ENCODE results near the gene PSG1.
"Not testable (repeated sequence)": the region's sequence is repeated elsewhere in the genome, so short reads cannot be mapped to it uniquely, and the experiment has no call there.

PSG1 gene

DNA sequence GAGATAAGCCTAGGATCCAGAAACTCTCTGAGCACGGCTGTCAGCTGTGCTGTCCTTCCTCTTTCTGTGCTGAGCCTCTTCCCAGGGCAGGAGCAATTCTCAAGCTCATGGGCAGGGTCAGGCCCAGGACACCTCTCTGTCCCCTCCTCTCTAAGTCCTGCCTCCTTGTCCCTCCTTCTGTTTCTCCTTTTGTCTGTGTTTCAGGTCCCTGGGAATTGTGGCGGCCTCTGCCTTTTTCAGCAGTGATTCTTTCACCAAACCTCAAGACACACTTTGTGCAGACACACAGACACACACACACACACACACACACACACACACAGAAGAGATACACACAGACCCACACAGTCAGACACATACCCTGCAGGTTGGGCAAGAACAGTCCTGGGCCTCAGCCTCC lies at the start of gene PSG1:
Gene PSG1, minus strand, starts transcription at position 101 of the 400 bp plus-strand sequence. CDS start 132 bp downstream, outside the sequence.
- DNase-seq (ENCODE audit: low read depth): no peak

DNA sequence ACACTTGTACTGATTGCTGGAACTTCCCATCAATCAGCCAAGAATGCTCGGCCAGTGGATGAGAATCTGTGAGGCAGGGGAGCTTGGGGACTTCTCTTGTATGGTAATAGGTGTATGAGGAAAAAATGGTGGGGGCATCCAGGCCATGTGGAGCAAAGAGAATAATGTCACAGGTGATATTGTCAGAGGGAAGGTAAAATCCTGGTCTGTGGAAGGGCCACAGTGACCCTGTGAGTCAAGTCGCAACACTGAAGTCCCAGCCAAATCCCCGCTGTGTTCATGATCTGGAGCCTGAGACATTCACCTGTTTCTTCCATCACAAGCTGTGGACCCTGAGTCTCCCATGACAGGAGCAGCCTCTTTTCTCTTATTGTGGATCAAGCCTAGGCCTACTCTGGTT lies 49.4 kb upstream of the PSG1 start:
- DNase-seq (ENCODE audit: low read depth): no peak

DNA sequence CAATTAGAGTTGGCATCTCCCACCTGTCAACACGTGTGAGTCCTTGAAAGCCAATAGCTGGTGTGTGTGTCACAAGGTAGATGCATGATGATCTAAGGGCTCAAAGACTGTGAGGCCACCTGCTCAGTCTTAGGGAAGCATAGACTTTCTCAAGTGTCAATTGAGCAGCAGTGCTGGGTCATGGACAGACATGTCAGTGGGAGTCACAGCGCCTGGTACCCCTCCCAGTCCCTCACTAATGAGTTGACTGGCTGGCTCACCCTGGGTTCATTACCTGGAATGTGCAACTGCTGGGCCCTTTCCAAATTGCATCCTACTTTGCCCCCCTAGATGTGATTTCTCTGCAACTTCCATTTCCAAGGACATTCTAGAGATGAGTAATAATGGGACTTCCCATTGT lies 47.3 kb upstream of the PSG1 start:
- DNase-seq (ENCODE audit: low read depth): no peak

DNA sequence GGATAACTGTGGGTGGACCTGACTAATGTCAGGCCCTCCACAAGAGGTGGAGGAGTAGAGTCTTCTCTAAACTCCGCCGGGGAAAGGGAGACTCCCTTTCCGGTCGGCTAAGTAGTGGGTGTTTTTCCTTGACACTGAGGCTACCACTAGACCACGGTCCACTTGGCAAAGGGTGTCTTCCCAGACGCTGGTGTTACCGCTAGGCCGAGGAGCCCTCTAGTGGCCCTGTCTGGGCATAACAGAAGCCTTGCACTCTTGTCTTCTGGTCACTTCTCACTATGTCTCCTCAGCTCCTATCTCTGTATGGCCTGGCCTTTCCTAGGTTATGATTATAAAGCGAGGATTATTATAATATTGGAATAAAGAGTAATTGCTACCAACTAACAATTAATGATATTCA lies 43.6 kb upstream of the PSG1 start:
- DNase-seq (ENCODE audit: low read depth): not testable (repeated sequence)

DNA sequence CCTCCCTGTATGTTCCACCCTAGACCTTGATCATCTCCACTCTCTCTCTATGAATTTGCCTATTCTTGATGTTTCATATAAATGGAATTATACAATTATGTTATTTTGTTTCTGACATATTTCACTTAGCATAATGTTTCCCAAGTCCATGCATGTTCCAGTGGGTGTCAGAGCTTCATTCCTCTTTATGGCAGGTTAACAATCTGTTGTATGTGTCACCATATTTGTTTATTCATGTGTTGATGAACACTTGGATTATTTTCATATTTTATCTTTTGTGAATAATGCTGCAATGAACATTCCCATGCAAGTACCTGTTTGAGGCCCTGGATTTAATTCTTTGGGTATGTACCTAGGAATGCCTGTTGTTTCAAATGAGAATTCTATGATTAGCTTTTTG lies 41.5 kb upstream of the PSG1 start:
- DNase-seq (ENCODE audit: low read depth): not testable (repeated sequence)

DNA sequence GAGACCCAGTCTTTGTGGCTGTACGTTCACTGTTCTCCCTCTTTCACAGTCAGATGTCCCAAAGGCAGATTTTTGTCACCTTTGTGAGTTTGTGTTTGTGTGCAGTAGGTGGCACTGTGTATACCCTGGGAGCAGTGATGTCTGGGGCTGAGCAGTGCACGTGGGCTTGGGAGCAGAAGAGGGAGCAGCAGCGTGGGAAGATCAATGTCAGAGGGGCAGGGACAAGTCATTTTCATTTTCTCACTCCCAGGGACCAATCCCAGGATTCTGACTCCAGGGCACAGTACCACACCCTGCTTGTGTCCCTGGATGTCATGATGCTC lies 40.2 kb upstream of the PSG1 start:
- DNase-seq (ENCODE audit: low read depth): no peak

DNA sequence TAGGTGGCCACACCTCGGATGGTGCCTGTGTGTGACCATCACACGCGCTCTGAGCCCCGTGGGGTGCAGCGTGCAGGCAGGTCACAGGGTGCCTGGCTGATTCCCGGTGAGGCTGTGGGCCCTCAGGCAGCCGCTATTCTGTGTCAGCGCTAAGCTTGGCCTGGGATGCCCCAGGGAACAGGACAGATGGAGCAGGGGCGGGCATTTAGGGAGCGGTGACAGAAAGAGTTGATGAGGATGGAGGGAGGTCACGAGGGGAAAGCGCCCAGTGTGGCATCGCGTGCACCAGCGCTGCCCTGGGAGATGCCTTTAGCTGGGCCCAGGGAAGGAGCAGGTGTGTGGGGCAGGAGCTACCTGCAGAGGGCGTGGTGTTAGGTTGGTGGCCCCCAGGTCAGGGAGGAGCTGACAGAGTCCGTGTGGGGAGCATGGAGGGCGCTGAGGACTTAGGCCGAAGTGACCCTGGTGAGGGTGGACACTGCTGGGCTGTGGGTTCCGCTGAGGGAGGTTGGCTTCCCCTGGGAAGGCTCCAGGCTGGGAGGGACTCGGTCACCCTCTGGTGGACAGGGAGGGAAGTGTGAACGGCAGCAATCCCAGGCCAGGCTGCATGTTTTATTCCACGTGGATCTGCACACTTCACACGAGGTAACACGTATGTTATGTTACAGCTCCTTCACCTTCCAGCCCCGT lies 39.7 kb upstream of the PSG1 start:
- DNase-seq (ENCODE audit: low read depth): not testable (repeated sequence)

DNA sequence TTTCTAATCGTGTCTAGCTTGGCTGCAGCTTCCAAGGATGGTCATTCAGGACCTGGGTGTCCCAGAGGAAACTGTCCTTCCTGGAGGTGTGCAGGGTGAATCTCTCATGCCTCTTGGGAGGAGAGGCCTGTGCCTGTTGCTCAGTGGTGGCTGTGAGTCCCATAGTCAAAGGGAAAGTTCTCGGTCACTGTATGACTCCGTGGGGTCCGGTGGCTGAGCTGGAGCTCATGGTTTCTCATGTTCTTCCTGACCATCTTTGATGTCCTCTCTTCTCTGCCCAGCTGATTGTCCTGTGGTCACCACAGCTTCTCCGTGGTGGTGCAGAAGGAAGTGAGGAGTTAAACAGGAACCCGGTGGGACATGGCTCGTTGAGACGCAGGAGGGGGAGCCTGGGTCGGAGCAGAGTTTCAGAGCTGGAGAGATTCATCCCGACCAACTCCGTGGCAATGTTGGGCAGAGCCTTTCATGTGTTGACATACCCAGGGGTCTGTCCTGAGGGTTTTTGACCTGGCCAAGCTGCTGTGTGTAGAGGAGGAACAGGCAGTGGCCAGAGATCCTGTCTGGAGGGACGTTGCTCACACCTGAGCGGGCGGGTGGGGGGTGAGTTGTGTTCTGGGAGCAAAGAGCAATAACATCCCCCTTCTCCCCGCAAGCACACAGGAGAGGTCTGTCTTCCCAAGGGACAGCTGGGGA lies 39.0 kb upstream of the PSG1 start:
- DNase-seq (ENCODE audit: low read depth): not testable (repeated sequence)

DNA sequence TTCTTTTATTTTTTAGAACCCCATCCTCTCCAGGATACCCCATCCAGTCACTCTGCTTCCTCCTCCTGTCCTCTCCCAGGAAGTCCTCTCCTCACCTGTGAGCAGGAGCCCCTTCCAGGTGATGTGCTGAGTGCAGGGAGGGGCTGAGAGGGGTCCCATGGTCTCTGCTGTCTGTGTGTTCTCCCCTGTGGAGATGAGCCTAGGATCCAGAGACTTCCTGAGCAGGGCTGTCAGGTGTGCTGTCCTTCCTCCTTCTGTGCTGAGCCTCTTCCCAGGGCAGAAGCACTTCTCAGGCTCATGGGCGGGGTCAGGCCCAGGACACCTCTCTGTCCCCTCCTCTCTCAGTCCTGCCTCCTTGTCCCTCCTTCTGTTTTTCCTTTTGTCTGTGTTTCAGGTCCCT lies 38.1 kb upstream of the PSG1 start, which contains the start of gene PSG6:
Gene PSG6, minus strand, starts transcription at position 261 of the 400 bp plus-strand sequence. Its CDS starts 102 bp downstream, at position 159.
- DNase-seq (ENCODE audit: low read depth): not testable (repeated sequence)

DNA sequence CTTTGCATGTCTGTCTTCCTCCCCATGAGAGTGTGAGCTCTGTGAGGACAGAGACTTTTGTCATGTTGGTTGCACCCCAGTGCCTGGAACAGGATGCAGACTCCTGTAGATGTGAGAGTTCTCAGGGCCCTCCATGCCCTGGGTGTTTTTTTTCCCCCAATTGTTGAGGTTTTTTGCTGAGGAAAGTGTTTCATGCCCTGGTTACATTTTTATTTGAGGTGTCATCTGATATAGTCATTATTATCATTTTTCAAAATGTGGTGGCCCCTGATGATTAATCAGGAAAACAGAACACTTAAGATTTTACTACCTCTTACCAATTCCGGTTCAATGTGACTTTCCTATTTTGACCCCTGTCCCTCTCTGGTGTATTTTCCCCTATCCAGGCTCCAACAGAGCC lies 37.4 kb upstream of the PSG1 start:
- not testable (repeated sequence) for DNase-seq (ENCODE audit: low read depth)

DNA sequence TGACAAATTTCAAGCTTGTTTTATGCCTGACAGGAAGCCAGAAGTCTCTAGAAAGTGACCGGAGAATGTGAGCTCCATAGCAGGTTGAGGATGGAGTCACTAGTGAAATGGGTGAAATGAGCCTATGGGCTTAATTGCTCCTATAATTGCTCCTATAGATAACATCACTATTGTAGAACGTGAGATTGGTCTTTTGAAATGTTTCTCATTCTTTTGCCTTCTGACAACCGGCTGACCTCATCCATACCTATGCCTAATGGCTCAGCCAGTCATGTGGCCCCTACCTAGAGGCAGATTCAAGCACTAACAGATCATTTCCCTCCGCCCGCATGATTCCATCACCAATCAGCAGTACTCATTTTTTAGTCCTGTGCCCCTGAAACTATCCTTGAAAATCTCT lies 34.0 kb upstream of the PSG1 start:
- DNase-seq (ENCODE audit: low read depth): not testable (repeated sequence)

DNA sequence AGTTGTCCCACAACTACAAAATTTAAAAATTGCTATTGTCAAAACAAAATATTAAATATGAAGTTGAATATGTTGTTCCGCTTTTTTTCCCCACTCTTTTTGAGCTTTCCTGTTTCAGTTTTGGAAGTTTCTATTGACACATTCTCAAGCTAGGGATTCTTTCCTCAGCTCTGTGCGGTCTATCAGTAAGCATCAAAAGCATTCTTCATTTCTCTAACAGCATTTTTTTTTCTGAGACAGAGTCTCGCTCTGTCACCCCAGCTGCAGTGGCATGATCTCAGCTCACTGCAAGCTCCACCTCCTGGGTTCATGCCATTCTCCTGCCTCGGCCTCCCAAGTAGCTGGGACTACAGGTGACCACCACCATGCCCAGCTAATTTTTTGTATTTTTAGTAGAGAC lies 33.4 kb upstream of the PSG1 start:
- DNase-seq (ENCODE audit: low read depth): not testable (repeated sequence)

DNA sequence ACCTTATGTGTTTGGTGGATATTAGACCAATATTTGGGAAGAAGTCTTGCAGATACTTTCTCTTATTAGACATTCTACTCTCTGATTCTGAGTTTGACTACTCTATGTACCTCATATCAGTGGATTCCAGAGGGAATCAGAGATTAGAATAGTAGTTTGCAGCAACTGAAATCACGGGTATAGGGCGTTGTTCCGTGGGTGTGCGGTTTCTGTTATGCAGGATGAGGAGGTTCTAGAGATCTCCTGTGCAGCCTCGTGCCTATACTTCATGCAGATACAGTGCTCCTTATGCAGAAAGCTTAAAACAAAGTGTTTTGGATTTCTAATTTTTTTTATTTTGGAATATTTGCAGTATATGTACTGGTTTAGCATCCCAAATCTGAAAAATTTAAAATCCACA lies 32.2 kb upstream of the PSG1 start:
- DNase-seq (ENCODE audit: low read depth): not testable (repeated sequence)

DNA sequence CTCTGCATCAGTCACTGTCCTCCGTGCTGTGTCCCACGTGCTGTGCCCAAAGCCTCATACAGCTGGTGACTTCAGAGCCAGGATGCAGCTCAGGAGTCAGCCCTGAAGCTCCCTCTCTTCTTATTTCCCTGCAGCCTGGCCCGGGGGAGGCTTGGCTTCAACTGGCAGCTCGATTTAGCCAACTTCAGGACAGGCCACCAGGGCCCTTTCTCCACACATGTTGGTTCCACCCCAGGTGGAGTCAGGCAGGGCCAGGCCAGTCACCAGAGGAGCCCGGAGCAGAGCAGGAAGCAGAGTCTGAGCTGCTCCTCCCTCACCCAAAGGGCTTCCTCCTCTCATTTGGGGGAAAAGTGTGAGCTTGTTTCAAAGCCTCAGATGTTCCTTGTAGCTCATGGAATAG lies 26.6 kb upstream of the PSG1 start:
- not testable (repeated sequence) for DNase-seq (ENCODE audit: low read depth)

DNA sequence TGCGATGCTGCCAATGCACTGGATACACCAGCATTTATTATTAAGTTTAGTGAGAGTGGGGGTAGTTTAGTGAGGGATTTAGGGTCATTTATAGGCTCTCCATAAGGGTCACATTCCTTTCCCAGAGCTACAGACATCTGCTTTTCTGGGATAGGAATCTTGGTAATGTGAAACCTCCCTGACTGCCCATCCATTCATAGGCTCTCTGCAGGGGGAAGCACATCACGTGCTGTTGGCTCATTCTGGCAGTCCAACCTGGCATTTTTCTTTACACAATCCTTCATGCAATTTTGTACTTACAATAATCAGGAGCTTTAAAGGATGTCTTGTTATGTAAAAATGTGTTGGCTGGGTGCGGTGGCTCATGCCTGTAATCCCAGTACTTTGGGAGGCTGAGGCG lies 21.0 kb upstream of the PSG1 start:
- not testable (repeated sequence) for DNase-seq (ENCODE audit: low read depth)

DNA sequence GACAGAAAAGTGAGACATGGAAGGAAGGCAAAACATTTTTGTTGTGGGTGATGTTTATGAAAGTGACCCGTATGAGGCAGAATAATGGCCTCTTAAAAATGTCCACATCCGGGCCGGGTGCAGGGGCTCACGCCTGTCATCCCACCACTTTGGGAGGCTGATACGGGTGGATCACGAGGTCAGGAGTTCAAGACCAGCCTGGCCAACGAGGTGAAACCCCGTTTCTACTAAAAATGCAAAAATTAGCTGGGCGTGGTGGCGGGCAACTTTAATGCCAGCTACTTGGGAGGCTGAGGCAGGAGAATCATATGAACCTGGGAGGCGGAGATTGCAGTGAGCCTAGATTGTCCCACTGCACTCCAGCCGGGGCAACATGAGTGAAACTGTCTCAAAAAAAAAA lies 20.2 kb upstream of the PSG1 start:
- DNase-seq (ENCODE audit: low read depth): not testable (repeated sequence)

DNA sequence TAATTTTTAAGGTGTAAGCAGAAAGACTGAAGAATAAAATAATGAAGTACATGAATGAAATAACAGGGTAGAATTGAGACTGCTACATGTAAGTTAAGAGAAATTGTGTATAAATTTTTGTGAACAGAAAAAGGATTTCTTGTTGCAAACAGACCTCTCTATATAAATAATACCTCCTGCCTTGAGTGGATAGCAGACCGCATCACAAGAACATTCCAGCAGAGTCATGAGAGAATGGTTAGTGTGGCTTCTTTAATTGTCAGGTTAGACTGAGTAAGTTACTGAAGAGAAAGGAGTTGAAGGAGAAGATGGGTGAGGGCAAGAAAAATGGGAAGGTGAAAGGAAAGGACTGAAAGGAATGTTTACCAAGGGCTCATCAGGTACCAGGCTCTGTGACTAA lies 19.6 kb upstream of the PSG1 start:
- DNase-seq (ENCODE audit: low read depth): not testable (repeated sequence)

DNA sequence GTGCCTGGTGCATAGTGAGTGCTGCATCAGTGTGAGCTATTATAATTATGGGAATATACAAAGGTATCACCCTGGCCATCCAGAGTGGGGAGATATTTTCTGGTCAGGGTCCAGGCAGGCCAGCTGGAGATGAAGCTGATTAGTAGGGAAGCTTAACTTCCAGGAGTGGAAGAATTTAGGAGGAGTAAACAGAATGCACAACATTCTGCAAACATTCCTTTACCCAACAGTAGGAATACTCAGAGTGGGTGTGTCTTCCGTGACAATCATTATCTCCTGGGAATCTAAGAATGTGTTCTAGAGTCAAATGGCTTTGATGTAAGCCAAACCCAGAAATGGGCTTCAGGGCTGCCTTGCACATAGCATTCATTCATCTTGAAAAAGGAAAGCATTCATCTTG lies 19.1 kb upstream of the PSG1 start:
- not testable (repeated sequence) for DNase-seq (ENCODE audit: low read depth)

DNA sequence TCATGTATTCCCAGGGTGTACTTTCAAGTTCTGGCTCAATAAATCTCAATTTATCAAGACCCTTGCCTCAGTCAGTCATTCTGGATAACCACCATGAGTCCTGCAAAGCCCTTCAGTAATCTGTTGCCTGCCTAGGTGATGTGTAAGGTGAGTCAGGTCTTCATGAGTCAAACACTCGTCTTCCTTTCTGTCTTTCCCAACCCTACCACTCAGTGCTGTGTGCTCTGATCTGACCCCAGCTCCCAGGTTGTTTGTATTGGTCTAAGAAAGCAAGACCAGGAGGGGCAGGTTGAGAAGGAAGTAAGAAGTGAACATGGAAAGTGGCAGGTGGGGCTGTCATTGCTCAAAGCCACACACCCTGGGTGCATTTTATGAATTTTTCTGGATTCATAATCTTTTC lies 18.2 kb upstream of the PSG1 start:
- DNase-seq (ENCODE audit: low read depth): not testable (repeated sequence)

DNA sequence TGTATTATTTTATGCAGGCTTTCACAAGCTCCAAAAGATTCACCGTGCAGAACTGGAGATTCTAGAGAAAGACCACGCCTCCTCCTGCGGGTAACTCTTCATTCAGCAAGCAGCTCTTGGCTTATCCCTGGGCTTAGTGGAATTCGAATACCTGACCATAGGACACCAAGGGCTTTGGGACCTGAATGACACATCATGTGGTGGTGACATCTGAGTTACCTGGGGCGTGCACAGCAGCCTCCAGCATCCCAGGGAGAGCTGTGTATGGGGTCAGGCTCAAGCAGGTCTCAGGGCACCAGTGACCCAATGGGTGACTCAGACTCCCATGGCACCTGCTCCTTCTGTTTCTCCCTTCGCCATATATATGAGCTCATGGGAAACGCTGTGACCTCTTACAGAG lies 10.9 kb upstream of the PSG1 start:
- DNase-seq (ENCODE audit: low read depth): not testable (repeated sequence)

DNA sequence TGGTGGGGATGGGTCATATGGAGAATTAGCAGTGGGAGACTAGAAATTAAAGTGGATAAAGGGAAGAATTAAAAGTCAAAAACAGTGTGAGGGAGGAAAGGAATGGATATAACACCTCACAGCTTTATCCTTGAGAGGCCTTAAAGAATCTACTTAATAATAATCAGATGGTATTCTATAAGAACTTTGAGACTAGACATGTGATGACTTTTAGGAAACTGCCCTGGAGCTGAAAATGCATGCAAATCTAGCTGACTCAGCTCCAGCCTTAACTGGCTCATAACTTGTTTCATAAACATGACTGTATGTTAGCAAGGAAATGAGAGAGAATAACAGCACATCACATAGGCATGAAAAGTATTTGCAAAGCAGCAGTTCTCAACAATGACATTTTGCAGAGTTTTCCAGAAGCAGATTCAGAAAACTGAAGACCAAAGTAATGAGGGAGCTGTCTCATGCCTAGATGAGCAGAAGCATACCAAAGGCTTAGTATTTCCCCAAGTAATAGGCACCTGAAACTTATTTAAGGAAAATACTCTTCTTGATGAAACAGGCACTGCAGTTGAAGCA lies 8.4 kb upstream of the PSG1 start:
- not testable (repeated sequence) for DNase-seq (ENCODE audit: low read depth)

DNA sequence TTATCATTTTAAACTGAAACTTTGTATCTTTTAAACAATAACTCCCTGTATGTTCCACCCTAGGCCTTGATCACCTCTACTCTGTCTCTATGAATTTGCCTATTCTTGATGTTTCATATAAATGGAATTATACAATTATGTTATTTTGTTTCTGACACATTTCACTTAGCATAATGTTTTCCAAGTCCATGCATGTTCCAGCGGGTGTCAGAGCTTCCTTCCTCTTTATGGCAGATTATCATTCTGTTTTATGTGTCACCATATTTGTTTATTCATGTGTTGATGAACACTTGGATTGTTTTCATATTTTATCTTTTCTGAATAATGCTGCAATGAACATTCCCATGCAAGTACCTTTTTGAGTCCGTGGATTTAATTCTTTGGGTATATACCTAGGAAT lies 3.2 kb upstream of the PSG1 start:
- DNase-seq (ENCODE audit: low read depth): not testable (repeated sequence)

DNA sequence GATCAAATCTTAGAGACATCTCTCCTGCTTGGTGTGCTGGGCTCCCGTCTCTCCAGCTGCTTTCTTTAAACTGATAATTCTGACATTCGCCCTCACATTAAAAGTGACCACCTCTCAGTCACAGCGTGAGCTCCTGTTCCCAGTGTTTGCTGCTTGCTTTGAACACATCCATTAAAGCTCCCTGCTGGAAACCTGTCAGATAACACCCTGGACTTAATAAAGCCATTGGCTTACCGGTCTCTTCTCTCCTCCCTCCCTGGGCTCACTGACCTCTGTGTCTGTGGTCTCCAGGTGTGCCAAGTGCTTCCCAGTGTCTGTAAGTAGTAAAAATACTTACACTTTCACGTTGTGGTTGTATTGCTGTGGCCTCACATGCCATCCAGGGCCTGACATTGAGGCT lies 2.5 kb upstream of the PSG1 start:
- DNase-seq (ENCODE audit: low read depth): not testable (repeated sequence)
